ENCODE data around the gene FOXF2.

Gene FOXF2

DNA sequence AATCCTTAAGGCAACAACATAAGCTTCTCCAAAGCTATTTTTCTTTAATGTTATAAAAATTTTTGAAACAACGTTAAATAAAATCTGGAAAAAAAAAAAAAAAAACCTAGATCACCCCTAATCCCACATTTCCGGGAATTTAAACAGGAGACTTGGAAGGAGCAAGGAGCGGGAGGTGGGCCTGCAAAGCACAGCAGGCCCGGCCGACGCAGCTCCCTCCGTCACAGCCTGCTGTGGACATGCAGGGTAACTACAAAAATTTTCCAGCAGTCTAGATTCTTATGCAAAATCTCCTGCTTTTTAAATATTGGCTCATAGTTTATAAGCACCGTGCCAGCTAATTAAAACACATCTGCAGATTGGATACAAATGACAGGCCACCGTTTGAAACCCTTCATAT is 23.5 kb downstream of the FOXF2 start:
- DNase-seq (ENCODE audit: extremely low read depth, low read depth): no peak
- TF ChIP-seq, protein P1, sequence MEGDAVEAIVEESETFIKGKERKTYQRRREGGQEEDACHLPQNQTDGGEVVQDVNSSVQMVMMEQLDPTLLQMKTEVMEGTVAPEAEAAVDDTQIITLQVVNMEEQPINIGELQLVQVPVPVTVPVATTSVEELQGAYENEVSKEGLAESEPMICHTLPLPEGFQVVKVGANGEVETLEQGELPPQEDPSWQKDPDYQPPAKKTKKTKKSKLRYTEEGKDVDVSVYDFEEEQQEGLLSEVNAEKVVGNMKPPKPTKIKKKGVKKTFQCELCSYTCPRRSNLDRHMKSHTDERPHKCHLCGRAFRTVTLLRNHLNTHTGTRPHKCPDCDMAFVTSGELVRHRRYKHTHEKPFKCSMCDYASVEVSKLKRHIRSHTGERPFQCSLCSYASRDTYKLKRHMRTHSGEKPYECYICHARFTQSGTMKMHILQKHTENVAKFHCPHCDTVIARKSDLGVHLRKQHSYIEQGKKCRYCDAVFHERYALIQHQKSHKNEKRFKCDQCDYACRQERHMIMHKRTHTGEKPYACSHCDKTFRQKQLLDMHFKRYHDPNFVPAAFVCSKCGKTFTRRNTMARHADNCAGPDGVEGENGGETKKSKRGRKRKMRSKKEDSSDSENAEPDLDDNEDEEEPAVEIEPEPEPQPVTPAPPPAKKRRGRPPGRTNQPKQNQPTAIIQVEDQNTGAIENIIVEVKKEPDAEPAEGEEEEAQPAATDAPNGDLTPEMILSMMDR (IDR thresholded peaks at IDR 0.05; ENCODE audit: low read depth, low read length): no peak

GRCh38 chr6:1415416-1416063 is 26.2 kb downstream of the FOXF2 start:
- DNase-seq (ENCODE audit: extremely low read depth, low read depth): no peak
- TF ChIP-seq, protein P1 (IDR thresholded peaks at IDR 0.05; ENCODE audit: low read depth, low read length): no peak

DNA sequence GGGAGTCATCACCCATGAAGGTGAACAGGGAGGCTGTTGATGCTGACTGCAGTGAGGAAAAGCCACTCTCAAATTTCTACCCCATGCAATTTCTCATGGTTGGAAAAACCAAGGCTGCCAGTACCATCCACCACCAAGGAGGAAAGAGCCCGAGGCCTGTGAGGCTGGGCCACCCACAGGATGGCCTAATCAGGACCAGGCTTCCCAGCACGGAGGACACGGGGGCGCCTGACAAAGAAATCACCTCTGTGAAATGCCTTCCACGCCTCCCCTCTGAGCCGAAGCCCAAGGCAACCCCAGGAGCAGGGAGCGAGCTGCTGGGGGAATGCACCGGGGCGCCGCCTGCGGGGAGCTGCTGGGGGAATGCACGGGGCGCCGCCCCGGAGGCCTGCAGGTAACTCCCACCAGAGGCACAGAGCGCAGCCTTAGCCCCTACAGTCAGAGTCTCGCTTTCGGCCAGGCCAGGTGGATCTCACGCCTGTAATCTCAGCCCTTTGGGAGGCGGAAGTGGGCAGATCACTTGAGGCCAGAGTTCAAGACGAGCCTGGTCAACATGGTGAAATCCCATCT is 26.9 kb downstream of the FOXF2 start:
- TF ChIP-seq, protein P1 (IDR thresholded peaks at IDR 0.05; ENCODE audit: low read depth, low read length): no peak

DNA sequence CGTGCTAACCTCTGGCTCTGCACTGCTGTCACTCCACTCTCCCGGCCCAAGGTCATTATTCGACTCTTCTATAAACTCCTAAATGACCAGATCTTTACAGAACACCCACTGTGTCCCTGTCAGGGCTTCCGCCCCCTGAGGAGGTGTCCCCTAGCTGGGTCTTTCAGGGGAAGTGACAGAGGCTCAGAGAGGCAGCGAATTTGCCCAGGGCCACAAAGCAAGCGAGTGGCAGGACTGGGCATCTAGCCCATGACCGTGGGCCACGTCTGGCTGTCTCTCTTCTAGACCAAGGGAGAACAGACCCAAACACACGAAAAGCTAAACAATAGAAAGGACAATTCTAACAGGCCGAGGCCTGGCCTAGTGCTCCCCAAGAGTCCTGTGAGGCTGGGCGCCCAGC is 27.4 kb downstream of the FOXF2 start:
- TF ChIP-seq, protein P1 (IDR thresholded peaks at IDR 0.05; ENCODE audit: low read depth, low read length): no peak
- DNase-seq (ENCODE audit: extremely low read depth, low read depth): no peak

More for the DNA sequence above, 26.9 kb downstream of the FOXF2 start:
- DNase-seq (ENCODE audit: extremely low read depth, low read depth): no peak

- DNase-seq (ENCODE audit: extremely low read depth, low read depth): no peak
- TF ChIP-seq, protein P1 (IDR thresholded peaks at IDR 0.05; ENCODE audit: low read depth, low read length): no peak
Measured at GRCh38 chr6:1417718-1418117, 28.3 kb downstream of the FOXF2 start.

- DNase-seq (ENCODE audit: extremely low read depth, low read depth): peak; percentile 54
- TF ChIP-seq, protein P1 (IDR thresholded peaks at IDR 0.05; ENCODE audit: low read depth, low read length): no peak
Measured at GRCh38 chr6:1418471-1419191, 29.3 kb downstream of the FOXF2 start.

- DNase-seq (ENCODE audit: extremely low read depth, low read depth): no peak
- TF ChIP-seq, protein P1 (IDR thresholded peaks at IDR 0.05; ENCODE audit: low read depth, low read length): no peak
Measured at GRCh38 chr6:1420382-1420781, 31.0 kb downstream of the FOXF2 start.

Data from AG09319 (cell line).